Adrenal gland (tissue), 12 donors: ENCODE data around the gene OPCML. TPM values are rescaled to one million over a fixed set of nuclear protein-coding genes. Genes with fewer than 3 reads are reported as not detected.

Experiments
- DNase-seq, 7 donors: peaks; one replicate each; pipeline ENCODE4 v3.0.0-alpha.2; 2019 to 2020
- H3K27ac ChIP-seq, 5 donors: fragments of 200-600 bp; sonication (generic) in 4 of 5; 1 replicate in 3 of 5; 2 replicates in 2 of 5; pipeline versions ENCODE4 v1.5.1 to v1.8.0; 2016 to 2020; ENCODE audit warnings: mild to moderate bottlenecking in 1 of 5
- H3K27me3 ChIP-seq: fragments of 200-600 bp; 2 replicates; pipeline ENCODE4 v1.8.0; 2021
- H3K36me3 ChIP-seq, 2 donors: fragments of 200-600 bp; replicated peaks in 1 of 2; 1 replicate in 1 of 2; 2 replicates in 1 of 2; pipeline versions ENCODE4 v1.5.1 to v1.8.0; 2018 to 2022
- H3K4me1 ChIP-seq, 2 donors: fragments of 200-600 bp; replicated peaks in 1 of 2; 1 replicate in 1 of 2; 2 replicates in 1 of 2; pipeline versions ENCODE4 v1.5.1 to v1.8.0; 2018 to 2021
- H3K4me3 ChIP-seq, 4 donors: fragments of 200-600 bp; sonication (generic) in 3 of 4; one replicate each; pipeline ENCODE4 v1.5.1; 2016 to 2018
- H3K9me3 ChIP-seq, 3 donors: fragments of 200-600 bp; sonication (generic) in 1 of 3; replicated peaks in 1 of 3; 1 replicate in 2 of 3; 2 replicates in 1 of 3; pipeline versions ENCODE4 v1.5.1 to v1.8.0; 2016 to 2021
- POLR2A ChIP-seq, 2 donors: fragments of 450-650 bp; IDR thresholded peaks; one replicate each; pipeline ENCODE4 v1.6.1; 2017; ENCODE audit warnings: antibody characterized with exemption in 2 of 2, mild to moderate bottlenecking in 2 of 2, moderate library complexity in 1 of 2
- WGBS, 4 donors: extraction: QIAGEN DNeasy Blood & Tissue Kit in 2 of 4; methylation state at CpG; one replicate each; pipeline versions ENCODE4 v1.1.5 to v1.1.7; 2013 to 2017; 5-methylcytosine and 5-hydroxymethylcytosine counted together
- intact Hi-C, 2 donors: fragments of 100-400 bp; cut with DNase I; formaldehyde crosslinking; loops; one replicate each; pipeline versions ENCODE4 v1.14.1 to v1.15.0; 2022 to 2023
- polyA plus RNA-seq, 3 donors: library from polyadenylated mRNA; stranded (reverse); fragments of 200-250 nt in 2 of 3; fragments of 350-450 nt in 1 of 3; fragmentation: Illumina TruSeq in 1 of 3; extraction: RNeasy Lipid Tissue Mini Kit (QIAGEN cat#74804) in 1 of 3; gene quantifications; one replicate each; pipeline ENCODE4 v1.2.3, GENCODE V29; 2013 to 2014
- total RNA-seq, 9 donors: library from RNA; depleted of rRNA in 4 of 9; stranded (reverse); fragments of >200 nt in 4 of 9; fragments of 120-200 nt in 1 of 9; fragmentation: NEBNext Ultra II Directional in 1 of 9; extraction: Animal tissue kit (Norgen Biotek cat#: 25700) in 1 of 9; gene quantifications; one replicate each; pipeline versions ENCODE4 v1.1.0 to v1.2.4, GENCODE V29; 2013 to 2023
- TF ChIP-seq, protein P1 (sequence below), 6 experiments: fragments of 450-650 bp in 4 of 6; fragments of 200-600 bp in 2 of 6; sonication (generic) in 1 of 6; IDR thresholded peaks; 1 replicate in 5 of 6; 2 replicates in 1 of 6; pipeline versions ENCODE4 v1.5.1 to v1.8.0; 2016 to 2021; ENCODE audit warnings: antibody characterized with exemption in 6 of 6, mild to moderate bottlenecking in 2 of 6, moderate library complexity in 1 of 6
- donor health status: healthy with polysubstance abuse.
- donor health status: Bipolar disorder and iron deficiency.
- donor health status: DM: yes; HTN: yes; CAD: no.
- donor health status: DM: no; HTN: no; CAD: no.
- donor health status: DM: no; HTN: no; CAD: no.
- donor health status: DM: yes; HTN: yes; CAD: no.

The OPCML gene
- total and polyA plus RNA-seq, 12 donors, result 0.10 to 5.5 (median 0.72) TPM; not detected in 5

DNA sequence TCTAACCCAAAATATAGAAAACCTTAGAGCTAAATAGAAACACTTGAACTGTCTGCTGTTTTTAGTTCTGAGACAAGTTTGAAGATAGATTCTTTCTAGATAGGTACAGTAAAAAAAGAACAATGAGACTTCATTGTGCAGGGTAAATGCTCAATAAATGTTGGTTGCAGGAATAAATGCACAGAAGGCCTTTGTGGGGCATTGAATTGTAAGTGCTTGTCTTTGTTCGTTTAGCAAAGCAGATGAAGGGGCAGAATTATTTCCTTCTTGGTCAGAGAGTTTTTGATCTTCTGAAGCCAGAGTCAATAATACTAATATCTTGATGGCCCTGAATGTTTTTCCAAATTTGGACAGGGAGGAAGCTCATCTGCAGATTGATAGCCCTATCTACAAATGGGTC, 340.4 kb downstream of the OPCML start:
- H3K27ac ChIP-seq, result no peak overlapping the region
- H3K4me1 ChIP-seq, result no peaks in the 10 kb centered on the region
- peaks cover 6% of the 10 kb centered on the region for H3K27me3 ChIP-seq
- H3K4me3 ChIP-seq, result no peak overlapping the region
- DNase-seq, result no peak
- intact Hi-C loops, result no loop called here
- no peaks in the 10 kb centered on the region for H3K36me3 ChIP-seq
- TF ChIP-seq, protein P1, sequence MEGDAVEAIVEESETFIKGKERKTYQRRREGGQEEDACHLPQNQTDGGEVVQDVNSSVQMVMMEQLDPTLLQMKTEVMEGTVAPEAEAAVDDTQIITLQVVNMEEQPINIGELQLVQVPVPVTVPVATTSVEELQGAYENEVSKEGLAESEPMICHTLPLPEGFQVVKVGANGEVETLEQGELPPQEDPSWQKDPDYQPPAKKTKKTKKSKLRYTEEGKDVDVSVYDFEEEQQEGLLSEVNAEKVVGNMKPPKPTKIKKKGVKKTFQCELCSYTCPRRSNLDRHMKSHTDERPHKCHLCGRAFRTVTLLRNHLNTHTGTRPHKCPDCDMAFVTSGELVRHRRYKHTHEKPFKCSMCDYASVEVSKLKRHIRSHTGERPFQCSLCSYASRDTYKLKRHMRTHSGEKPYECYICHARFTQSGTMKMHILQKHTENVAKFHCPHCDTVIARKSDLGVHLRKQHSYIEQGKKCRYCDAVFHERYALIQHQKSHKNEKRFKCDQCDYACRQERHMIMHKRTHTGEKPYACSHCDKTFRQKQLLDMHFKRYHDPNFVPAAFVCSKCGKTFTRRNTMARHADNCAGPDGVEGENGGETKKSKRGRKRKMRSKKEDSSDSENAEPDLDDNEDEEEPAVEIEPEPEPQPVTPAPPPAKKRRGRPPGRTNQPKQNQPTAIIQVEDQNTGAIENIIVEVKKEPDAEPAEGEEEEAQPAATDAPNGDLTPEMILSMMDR (IDR thresholded peaks at IDR 0.05), result no peak
- TF ChIP-seq POLR2A (IDR thresholded peaks at IDR 0.05), result no peak
- no peaks in the 10 kb centered on the region for H3K9me3 ChIP-seq
- WGBS, 4 donors, result 38 to 74% (median 48%) methylated on average over 1 of the region's 1 CpG

GRCh38 chr11:133181667-133182066, 350.6 kb downstream of the OPCML start:
- no peak for DNase-seq
- 52 to 63% (median 61%) methylated on average over 2 of the region's 2 CpGs for WGBS, 4 donors
- Histone ChIP-seq H3K27me3 (peaks cover 3% of the 10 kb centered on the region), H3K36me3 (no peaks in the 10 kb centered on the region), H3K4me1 (no peaks in the 10 kb centered on the region), H3K4me3 (no peak overlapping the region), H3K9me3 (no peaks in the 10 kb centered on the region), H3K27ac (no peak overlapping the region)
- TF ChIP-seq, protein P1 (IDR thresholded peaks at IDR 0.05), result no peak
- intact Hi-C loops, result no loop called here

DNA sequence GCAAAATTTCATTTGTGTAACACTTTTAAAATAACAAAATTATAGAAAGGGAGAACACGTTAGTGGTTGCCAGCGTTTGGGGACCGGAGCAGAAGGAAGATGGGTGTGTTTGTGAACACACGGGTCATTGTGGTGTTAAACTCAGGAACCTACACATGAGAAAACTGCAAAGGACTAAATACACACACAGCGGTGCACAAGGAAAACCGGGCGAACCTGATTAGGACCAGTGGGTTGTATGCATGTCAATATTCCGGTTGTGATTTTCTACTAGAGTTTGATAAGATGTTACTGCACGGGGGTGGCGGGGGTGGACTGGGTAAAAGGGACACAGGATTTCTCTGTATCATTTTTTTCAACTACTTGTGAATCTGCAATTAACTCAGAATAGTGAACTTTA, 351.2 kb downstream of the OPCML start:
- intact Hi-C loops, result no loop called here
- Histone ChIP-seq H3K9me3 (no peaks in the 10 kb centered on the region), H3K36me3 (no peaks in the 10 kb centered on the region), H3K4me3 (no peak overlapping the region), H3K27ac (no peak overlapping the region), H3K4me1 (no peaks in the 10 kb centered on the region), H3K27me3 (peaks cover 3% of the 10 kb centered on the region)
- DNase-seq, result no peak
- TF ChIP-seq POLR2A (IDR thresholded peaks at IDR 0.05), result no peak
- TF ChIP-seq, protein P1 (IDR thresholded peaks at IDR 0.05), result no peak
- WGBS, 4 donors, result 80 to 87% (median 85%) methylated on average over 10 of the region's 10 CpGs

DNA sequence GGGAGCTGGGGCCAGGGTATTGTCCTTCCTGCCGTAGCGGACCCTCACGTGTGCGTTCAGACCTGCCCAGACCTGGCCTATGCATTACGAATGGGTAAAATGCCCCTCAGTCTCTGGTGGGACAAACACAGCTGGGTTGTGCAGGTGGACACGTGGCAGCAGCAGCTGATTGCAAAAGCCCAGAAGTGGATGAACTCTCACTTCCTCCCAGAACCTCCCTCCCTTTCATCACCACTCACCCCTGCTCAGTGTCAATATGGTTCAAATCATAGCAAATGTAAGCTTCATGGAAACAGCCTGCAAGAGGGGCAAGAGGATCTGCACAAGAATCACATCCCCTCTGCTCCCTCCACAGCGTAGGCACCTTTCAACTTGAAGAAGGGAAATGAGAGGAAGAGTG, 352.1 kb downstream of the OPCML start:
- intact Hi-C loops, result no loop called here
- 73 to 83% (median 76%) methylated on average over 4 to 7 of the region's 7 CpGs for WGBS, 4 donors

More for the DNA sequence above, 352.1 kb downstream of the OPCML start:
- no peak for TF ChIP-seq POLR2A (IDR thresholded peaks at IDR 0.05)
- TF ChIP-seq, protein P1 (IDR thresholded peaks at IDR 0.05), result no peak
- Histone ChIP-seq H3K4me3 (no peak overlapping the region), H3K27me3 (peaks cover 3% of the 10 kb centered on the region), H3K9me3 (no peaks in the 10 kb centered on the region), H3K27ac (no peak overlapping the region), H3K36me3 (no peaks in the 10 kb centered on the region), H3K4me1 (no peaks in the 10 kb centered on the region)
- no peak for DNase-seq
